ENCODE data around the gene HBS1L. TPM values are rescaled to one million over a fixed set of nuclear protein-coding genes. Genes with fewer than 3 reads are reported as not detected.

Gene HBS1L
- total RNA-seq, 4 donors from 2014 or later = 35.4 to 50.2 (median 45.5) TPM

DNA sequence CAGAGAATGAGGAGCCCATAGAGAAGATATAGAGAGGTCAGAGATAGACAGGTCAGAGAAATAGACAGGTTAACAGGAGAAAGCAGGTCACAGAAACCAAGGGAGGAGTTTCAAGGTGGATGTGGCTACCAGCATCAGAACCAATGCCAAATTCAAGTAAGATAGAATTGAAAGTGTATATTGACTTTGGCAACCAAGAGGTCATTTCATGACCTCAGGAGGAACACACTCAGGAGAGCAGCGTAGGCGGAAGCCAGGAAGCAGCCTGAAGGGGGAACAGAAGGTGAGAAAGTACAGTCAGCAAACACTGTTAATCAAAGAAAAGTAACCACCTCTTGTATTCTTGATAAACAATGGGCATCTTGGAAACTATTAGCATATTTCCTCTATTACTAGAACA is 70.8 kb downstream of the HBS1L start:
- no peak for TF ChIP-seq CTCF (IDR thresholded peaks at IDR 0.05; ENCODE audit: low read depth)

DNA sequence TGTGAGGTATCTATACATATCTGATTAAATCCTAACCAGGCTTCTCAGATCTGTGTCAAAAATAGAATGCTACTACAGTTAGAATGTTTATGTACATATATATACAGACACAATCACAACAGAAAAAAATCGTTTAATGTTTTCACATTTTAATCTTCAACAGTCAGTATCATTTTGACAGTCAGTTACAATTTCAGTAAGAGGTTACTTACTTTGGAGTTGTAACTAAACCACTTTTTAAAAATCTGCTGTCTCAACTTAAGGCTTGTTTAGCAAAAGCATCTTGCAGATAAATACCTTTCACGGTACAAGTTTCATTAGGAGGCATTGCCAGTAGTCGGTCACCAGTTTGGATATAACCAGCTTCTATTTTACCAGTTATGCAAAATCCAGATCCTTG is 72.5 kb downstream of the HBS1L start:
- no peak for TF ChIP-seq CTCF (IDR thresholded peaks at IDR 0.05; ENCODE audit: low read depth)

GRCh38 chr6:134980846-134981245 is 73.8 kb downstream of the HBS1L start:
- no peak for TF ChIP-seq CTCF (IDR thresholded peaks at IDR 0.05; ENCODE audit: low read depth)

DNA sequence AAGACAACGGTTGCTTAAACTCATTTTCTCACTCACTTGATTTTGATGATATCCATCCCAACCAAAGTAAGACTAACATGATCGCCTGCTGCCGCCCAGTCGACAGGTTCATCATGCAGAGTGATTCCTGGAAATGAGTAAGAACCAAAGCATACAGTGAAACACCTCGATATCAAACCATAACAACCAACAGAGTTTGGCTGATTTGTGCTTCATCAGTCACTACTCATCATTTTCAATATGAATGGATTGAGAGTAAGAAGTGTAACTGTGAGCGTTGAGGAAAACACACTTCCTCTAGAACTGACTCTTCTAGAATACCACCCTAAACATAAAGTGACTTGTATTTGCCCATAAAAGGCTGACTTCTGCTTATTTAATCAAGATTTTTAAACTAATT is 75.5 kb downstream of the HBS1L start:
- TF ChIP-seq CTCF (IDR thresholded peaks at IDR 0.05; ENCODE audit: low read depth) = no peak

DNA sequence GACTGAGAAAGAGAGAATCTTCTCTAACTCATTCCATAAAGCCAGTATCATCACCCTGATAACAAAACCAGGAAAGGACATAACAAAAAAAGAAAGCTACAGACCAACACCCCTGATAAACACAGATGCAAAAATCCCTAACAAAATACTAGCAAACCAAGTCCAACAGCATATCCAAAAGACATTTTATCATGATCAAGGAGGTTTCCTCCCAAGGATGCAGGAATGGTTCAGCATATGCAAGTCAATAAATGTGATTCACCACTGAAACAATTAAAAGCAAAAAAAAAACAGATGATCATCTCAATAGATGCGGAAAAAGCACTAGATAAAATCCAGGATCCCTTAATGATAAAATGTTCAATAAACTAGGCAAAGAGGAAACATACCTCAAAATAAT is 80.3 kb downstream of the HBS1L start:
- TF ChIP-seq CTCF (IDR thresholded peaks at IDR 0.05; ENCODE audit: low read depth) = no peak

DNA sequence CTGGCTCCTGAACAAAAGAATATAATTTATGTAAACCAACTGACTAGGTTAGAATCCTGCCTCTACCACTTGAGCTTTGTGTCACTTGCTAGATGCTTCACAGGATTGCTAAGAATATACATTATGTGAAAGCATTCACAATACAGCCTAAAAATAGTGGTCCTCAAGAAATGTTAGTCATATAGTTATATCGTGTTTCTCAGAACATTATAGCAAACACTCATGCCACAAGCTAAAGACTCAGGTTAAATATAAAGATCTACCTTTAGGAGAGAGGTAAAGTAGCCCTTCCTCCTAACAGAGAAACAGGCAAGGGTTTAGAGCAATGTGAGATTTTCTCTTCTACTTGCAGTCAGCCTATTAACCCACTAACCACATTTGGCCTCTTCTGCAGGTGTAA is 86.9 kb downstream of the HBS1L start:
- TF ChIP-seq CTCF (IDR thresholded peaks at IDR 0.05; ENCODE audit: low read depth) = no peak

DNA sequence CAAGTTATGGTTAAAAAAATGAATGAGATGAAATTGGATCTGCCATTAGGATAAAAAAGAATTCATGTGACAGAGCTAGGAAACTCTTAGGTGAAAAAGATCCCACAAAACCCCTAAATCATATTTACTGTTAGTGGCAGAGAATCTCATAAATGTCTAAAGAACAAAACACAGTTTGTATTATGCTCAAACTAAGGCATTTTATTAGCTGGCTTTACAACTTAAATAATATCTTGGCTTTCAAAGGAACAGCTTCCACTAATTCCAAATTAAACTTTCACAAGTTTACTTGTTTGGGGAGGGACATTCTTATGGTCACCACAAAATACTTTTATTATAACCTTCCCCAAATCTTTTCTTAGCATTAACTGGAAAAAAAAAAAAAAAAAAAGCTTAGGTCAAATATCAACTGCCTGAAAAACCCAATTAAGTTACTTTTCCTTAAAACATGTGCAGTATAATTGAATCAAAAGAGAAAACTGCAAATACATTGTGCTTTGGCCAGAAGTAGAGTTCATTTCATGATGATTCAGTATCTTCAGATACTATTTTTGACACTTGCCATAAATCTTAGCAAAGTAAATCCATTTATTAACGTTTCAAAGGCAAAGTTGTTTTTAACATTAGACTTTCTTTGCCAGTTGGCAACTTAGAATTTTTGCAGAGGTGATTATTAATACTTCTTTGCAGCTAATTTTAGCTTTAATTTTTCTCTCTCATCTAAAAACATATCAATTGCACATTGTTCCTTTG is 90.0 kb downstream of the HBS1L start:
- no peak for TF ChIP-seq CTCF (IDR thresholded peaks at IDR 0.05; ENCODE audit: low read depth)
